NCI-H146 treated with DMSO at 0.1 percent for 48 hours (cell line): ENCODE data around the gene AK2.
"Not testable (repeated sequence)": the region's sequence is repeated elsewhere in the genome, so short reads cannot be mapped to it uniquely, and the experiment has no call there.

ENCODE experiments used
- DNase-seq: peaks from one replicate; lab custom pipeline; 2025; ENCODE audit not compliant: unreplicated experiment; lab: John Stamatoyannopoulos, UW

Gene AK2

DNA sequence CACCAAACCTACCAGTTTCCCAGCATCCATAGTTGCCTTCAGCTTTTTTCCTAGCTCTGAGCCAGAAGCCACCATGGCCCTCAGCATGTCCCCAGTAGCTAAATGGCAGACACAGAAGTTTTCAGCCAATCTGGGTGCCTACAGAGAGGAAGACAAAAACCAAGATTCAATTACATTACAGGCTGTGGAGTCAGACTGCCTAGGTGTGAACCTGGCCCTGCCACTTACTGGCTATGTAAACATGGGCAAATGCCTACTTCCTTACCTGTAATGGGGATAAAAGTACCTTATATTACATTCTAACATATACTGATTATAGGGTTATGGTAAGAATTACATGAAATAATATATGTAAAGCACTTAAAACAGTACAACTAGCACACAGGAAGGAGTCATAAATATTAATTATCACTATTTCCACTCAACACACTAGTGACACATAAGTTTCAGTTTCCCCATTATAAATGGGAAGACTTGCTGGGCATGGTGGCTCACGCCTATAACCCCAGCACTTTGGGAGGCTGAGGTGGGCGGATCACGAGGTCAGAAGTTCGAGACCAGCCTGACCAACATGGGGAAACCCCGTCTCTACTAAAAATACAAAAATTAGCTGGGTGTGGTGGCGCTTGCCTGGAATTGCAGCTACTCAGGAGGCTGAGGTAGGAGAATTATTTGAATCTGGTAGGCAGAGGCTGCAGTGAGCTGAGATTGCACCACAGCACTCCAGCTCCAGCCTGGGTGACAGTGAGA is 12.1 kb downstream of the AK2 start:
- DNase-seq = not testable (repeated sequence)

DNA sequence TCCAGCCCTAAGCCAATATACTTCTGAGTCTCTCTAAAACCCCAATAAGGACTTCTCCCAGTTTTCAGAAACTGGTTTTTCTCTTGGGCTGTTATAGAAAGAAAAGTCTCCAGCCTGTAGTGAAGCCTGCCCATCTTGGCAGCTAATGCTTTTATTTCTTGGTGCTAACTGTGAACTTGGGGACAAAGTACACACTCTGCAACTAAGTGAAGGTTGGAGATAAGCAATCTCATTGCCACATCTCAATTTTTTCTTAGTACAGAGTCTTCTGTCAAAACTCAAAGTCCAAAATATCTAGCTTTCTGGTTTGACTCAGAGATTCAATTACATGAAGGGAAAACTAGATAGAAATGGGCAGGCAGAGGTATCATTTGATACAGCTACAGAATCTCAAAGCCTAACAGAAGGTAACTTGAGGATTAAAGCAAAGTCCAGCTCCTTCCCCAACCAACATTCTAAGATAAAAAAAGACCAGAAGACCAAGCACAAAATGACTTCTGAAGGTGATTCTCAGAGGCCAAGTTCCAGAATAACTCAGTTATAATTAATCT is 14.0 kb downstream of the AK2 start:
- no peak for DNase-seq

DNA sequence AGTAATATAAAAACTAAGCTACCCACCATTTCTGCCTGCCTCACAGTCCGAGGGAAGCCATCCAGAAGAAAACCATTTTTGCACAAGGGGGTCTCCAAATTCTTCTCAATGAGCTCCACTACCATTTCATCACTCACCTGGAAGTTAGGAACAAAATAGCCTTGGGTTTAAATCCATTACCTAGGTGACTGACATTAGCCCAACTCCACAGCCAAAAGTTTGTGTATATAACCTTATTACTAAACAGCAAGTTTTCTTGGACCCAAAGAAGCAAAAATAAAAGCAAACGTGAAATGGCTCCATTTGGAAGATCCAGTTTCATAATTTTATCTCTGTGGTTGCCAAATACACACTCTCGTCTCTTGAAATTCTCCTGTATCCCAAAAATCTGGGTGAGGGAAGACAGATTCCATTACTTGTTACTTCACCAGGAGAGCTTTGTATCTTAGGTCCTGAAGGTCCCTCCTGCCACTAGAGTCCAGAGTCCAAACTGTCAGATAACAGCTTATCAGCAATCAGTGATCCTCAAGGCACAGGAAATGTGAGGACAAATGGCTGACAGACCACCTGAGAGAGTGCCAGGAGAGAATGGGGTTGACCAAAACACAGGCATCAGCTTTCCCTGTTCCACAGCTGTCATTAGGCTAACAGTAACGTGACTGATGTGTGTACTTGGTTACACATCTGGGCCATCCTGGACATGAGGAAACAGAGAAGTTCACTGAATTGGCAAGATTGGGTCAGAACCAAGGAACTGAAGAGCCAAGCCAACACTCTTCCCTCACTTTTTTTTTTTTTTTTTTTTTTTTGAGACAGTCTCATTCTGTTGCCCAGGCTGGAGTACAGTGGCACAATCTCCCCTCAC is 14.9 kb downstream of the AK2 start:
- no peak for DNase-seq

DNA sequence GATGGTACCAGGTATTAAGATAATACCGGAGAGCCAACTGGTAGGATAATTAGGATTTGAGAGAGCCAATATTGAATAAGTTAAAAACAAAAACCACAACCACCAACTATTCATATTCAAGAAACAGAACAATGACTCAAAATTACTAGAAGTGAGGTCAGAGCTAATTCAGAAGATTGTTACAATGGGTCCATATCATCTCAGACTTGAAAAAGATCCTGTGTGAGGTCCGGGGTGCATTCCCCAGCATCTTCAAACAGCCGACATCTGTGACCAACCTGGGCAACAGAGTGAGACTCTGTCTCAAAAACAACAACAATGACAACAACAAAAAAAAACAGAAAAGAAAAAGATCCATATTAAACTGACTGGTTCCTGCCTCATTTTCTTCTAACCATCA is 18.6 kb downstream of the AK2 start:
- no peak for DNase-seq

DNA sequence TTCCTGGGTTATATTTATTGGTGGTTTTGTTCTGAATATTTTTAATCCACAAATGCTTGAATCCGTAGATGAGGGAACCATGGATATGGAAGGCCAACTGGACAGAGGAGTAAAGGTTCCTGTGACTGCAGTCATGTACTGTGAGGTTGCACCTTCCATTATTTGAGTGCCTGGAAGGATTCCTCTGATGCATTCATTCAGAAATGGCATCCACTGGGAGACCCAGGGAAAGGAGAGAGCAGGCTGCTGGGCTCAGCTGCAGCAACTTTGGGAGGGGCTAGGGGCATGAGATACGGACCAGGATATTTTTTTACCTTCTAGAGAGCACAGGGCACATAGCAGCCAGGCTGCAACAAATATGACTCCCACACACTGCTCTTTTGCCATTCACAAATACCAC is 19.5 kb downstream of the AK2 start:
- no peak for DNase-seq

GRCh38 chr1:33015216-33015615 is 21.5 kb downstream of the AK2 start:
- DNase-seq = no peak

DNA sequence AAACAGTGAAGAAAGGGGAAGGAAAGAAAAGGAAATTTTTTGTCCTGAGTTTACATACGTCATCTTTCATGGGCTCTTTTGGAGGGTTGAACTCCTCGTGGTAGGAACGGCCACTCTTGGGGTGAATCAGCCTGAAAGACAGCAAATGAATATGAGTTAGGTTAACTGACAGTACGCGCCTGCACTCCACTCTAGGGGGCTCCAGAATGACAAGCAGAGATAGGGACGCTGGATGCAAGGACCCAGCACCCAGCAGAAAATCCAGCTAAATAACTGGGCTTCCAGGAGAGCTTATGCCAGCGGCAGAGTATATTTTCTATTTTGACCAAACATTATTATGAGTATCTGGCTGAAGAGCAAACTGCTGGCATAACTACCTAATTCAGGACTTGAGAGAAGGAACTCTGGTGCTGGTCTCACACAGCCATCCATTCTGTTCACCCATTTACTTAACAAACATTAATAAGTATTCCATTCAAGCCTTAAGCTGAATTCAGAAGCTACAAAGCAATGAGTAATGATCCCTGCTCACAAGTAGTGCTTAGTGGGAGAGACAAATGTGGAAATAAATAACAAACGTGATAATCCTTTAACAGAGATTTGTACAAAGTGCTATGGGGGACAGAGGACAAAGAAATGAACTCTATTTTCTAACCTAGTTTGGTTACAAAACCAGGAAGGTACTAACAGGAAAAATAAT is 22.1 kb downstream of the AK2 start:
- DNase-seq = no peak

DNA sequence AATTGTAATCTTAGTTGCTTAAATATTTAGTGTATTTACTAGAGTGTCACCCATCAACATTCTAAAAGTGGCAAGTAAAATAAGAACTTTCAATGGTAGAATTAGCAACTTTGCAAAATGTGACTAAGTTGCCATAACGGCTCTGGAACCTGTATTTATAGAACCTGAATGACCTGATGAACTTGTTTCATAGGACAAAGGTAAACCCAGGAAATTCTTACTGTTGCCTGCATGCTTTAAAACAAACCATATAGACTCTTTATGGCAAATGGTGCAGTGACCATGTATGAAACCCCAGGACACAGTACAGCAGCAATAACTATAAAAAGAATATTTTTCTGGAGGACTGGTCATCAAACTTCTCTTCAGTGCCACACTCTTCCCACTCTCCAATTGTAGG is 22.9 kb downstream of the AK2 start:
- no peak for DNase-seq

DNA sequence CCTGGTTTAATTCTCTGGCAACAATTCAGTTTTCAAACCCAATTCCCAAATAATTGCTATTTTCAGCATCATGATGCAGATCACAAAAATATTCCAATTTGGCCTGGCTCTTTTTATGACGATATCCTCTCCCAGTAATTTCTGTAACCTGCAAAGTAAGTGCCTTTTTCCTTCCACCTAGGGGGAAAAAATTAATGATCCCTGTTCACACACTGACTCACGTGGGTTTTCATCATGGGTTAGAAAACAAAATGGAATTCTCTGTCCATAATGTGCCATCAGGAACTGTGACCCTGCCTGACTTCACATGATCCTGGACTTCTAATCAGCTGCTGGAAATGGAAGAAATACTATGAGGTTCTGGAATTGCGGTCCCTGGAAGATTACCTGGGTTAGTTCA is 24.5 kb downstream of the AK2 start:
- DNase-seq = no peak

GRCh38 chr1:33010932-33011731 is 25.6 kb downstream of the AK2 start:
- DNase-seq = no peak

- DNase-seq = no peak
Observed at GRCh38 chr1:33009561-33009960, 27.1 kb downstream of the AK2 start.

GRCh38 chr1:33008051-33008914 is 28.4 kb downstream of the AK2 start:
- no peak for DNase-seq

GRCh38 chr1:33007190-33008050 is 29.3 kb downstream of the AK2 start:
- no peak for DNase-seq

DNA sequence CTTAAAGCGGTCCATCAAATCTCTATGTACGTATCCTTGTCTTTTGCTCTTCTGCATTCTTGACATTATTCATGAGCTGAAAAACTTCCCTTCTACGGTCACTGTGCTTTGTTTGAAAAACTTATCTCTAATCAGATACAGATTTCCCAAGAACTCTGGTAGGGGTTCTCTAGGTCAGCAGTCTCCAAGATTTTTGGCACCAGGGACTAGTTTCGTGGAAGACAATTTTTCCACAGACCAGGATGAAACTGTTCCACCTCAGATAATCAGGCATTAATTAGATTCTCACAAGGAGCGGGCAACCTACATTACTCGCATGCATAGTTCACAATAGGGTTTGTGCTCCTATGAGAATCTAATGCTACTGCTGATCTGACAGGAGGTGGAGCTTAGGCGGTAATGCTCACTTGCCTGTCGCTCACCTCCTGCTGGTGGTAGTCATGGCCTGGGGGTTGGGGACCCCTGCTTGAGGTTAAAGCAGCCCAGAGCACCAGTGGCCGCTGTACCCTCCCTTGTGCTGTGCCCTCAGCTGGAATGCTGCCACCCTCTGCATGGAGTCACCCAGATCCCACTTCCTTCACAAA is 30.8 kb downstream of the AK2 start:
- DNase-seq = no peak

DNA sequence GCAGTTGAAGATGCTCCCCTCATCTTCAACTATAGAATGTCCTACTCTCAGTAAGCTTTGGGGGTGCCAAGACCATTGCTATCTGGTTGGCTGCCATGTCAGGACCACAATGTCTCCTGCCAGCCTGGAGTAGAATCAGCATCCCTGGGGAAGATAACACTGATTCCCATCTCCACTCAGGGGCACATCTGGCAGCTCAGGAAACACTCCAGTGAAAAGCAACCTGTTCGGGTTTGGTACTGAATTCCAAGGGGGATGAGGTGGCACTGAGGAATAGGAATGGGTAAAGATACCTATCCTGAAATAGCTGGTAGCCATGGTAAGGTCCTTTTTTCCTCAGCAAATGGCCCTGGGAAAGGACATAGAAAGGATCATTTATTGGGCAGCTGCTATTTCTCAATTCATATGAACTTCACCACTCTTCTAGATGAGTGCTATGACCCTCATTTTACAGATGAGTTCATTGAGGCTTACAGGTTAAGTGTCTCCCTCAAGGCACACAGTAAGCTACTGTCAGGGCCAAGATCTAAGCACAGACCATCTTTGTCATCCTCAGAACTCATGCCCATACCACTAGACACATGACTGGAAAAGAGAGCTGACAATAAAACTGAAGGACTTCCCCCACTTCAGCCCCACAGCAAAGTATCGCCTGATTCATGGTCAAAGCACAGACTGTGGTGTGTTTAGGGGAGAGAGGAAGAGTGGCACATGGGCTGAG is 31.4 kb downstream of the AK2 start:
- no peak for DNase-seq

DNA sequence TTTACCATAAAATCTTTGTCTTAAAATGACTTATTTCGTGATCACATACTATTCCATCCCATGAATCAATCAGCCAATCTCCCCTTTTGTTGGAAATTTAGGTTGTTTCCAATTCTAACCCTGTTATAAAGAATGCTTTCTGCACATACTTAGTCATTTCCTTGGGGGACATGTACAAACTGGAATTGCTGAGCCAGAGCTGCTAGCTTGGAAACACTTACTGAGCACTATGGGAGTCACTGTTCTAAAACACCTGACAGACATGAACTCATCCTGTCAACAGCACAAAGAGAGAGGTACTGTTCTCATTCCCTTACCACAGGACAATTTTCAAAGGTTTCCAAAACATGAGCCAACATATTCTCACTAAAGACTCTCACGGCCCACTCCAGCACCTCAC is 32.1 kb downstream of the AK2 start:
- DNase-seq = no peak

DNA sequence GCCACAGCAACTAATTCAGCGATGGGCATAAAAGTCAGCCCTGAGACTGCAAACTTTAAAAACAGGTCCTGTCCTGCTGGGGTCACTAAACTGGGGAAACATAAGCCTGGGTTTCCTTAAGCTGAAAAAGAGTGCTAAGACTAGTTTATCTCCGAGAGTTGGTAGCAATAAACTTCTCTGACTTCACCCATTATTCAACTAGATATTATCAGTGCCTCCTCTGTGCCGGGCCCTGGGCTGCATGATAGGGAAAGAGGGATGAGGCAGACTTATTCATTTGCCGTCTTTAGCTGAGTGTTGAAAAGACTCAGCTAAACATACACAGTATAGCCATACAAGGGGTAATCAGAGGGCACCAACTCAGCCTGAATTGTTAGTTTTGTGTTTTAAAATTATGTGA is 33.0 kb downstream of the AK2 start:
- DNase-seq = no peak

DNA sequence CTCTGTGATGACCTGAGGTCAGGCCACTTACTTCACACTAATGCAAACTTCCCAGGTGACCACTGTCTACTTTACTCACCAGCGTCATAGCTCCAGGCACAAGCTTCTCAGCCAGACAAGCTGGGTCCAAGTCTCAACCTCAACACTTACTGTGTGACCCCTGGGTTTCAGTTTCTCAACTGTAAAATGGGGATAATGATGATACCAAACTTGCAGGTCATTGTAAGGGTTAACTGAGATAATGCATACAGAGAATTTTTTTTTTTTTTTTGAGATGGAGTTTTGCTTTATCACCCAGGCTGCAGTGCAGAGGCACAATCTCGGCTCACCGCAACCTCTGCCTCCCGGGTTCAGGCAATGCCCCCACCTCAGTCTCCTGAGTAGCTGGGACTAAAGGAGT is 34.7 kb downstream of the AK2 start:
- DNase-seq = no peak
